Measurements from ENCODE around the gene INPP4B.
"Not testable (repeated sequence)": the region's sequence is repeated elsewhere in the genome, so short reads cannot be mapped to it uniquely, and the experiment has no call there.

Gene INPP4B

DNA sequence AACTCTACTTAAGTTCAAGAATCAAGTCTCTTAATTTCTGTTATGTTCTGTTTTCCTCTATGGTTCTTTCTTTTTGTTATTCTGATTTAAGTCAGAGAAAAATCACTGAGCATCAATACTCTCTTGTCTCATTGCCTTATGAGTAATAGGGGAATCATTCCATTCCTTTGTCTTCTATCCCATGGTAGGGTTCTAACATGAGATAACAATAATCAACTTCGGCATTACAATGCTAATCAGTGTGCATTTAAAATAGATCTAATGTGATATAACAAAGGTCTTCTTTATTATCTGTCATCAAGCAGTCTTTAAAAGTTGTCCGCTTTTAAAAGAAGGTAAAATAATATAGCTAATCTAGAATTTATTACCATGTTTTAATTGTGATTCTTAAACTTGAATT is 762.8 kb downstream of the INPP4B start:
- no peak for DNase-seq (ENCODE audit: low read depth)

- DNase-seq (ENCODE audit: low read depth), result no peak
These were observed 765.1 kb downstream of the INPP4B start for GRCh38 chr4:142081025-142081424.

DNA sequence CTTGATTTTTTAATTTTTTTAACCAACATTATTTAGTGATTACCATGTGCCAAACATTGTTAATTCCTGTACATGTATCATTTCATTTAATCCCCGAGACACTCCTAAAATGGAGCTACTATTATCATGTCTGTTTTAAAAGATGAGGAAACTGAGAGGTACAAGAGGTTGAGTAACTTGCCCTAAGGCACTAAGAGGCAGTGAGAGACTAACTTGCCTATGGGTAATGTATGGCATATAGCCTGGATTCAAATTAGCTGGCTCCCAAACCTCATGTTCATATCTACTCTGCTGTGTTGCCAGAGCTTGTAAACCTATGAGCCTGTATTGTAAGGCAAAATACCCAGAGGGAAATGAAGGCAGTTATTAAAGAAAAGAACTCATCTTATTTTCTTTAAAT is 766.1 kb downstream of the INPP4B start:
- DNase-seq (ENCODE audit: low read depth), result no peak

DNA sequence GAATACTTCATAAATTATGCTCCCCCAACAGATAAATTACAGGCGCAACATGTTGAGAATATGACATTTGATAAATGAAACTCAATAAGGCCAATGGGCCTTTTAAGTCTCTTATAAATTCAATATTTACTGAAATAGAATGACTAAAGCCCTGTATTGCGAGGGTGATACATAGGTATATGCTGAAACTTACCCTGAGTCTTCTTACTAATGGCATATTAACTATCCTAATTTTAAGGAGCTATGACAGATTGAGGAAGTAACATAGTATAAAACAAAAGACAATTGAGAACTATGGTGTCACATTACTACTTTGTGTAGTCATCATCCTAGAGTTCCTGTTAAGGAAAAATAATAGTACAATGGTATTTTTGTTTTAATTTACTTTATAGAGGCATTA is 769.1 kb downstream of the INPP4B start:
- DNase-seq (ENCODE audit: low read depth), result no peak

DNA sequence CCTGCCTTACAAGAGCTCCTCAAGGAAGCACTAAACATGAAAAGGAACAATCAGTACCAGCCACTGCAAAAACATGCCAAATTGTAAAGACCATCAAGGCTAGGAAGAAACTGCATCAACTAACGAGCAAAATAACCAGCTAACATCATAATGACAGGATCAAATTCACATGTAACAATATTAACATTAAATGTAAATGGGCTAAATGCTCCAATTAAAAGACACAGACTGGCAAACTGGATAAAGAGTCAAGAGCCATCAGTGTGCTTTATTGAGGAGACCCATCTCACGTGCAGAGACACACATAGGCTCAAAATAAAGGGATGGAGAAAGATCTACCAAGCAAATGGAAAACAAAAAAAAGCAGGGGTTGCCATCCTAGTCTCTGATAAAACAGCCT is 777.8 kb downstream of the INPP4B start:
- not testable (repeated sequence) for DNase-seq (ENCODE audit: low read depth)

DNA sequence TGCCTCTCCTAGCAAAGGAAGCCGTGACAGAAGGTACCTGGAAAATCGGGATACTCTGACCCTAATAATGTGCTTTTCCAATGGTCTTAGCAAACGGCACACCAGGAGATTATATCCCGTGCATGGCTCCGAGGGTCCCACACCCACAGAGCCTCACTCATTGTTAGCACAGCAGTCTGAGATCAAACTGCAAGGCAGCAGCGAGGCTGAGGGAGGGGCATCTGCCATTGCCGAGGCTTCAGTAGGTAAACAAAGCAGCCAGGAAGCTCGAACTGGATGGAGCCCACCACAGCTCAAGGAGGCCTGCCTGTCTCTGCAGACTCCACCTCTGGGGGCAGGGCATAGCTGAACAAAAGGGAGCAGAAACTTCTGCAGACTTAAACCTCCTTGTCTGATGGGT is 779.5 kb downstream of the INPP4B start:
- not testable (repeated sequence) for DNase-seq (ENCODE audit: low read depth)

- no peak for DNase-seq (ENCODE audit: low read depth)
These were observed 780.9 kb downstream of the INPP4B start for GRCh38 chr4:142065086-142065647.

- no peak for DNase-seq (ENCODE audit: low read depth)
These were observed 781.9 kb downstream of the INPP4B start for GRCh38 chr4:142064181-142064580.

GRCh38 chr4:142045996-142046395 is 800.1 kb downstream of the INPP4B start:
- no peak for DNase-seq (ENCODE audit: low read depth)

- no peak for DNase-seq (ENCODE audit: low read depth)
These were observed 801.8 kb downstream of the INPP4B start for GRCh38 chr4:142044271-142044670.

- peak; percentile 41 for DNase-seq (ENCODE audit: low read depth)
These were observed 802.6 kb downstream of the INPP4B start for GRCh38 chr4:142043509-142043908.

GRCh38 chr4:142041788-142042187 is 804.3 kb downstream of the INPP4B start:
- no peak for DNase-seq (ENCODE audit: low read depth)

DNA sequence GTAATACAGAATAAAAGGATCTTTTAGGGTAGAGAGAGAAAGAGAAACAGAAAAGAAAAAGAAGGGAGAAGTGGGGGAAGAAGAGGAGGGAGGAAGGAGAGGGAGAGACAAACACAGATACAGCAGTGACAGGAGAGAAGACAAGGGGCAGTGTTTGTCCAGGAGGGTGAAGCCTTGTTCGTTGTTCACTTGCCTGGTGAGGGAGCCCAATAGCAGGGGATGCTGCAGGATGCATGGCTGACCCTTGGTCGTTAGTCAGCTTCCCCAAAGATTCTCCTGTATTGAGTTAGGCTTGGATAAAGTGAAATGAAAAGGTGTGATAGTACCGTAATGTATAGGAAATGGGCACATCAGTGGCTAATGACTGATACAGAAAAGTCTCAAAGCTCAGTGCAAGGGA is 806.1 kb downstream of the INPP4B start:
- DNase-seq (ENCODE audit: low read depth), result no peak

DNA sequence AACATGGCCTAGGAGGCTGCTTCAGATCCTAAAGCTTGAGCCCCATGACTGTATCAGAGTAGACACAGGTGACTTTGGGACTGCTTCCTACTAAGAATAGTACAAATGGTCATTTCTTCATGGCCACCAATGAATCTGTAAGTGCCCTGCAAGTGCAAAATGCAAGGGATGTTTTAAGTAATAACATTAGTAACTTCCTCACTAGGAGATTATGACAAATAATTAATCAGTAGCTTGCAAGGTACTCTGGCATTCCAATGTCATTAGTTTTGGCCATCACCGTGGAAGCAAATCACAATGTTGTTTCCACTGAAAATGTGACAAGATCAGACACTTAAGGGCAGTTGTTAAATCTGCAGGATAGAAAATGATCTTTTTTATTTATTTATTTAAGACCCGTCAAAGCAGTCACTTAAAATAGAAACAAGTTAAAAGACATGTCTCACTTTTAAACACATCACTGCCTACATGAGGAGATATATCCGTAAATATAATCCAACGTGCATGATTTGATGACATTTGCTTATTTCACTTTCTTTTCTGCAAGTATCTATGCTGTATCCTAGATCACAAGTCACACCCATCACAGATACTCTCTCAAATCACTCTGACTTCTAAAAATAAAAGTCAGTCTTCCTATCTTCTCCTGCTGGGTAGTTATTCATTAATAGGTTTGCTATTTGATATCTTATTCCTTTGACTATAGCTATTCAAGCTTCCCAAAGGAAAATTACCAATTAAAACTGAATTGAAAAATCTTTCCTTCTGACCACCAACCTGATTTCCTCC is 809.1 kb downstream of the INPP4B start:
- peak; percentile 34 for DNase-seq (ENCODE audit: low read depth)

- DNase-seq (ENCODE audit: low read depth), result no peak
These were observed 810.5 kb downstream of the INPP4B start for GRCh38 chr4:142035566-142035965.

GRCh38 chr4:142034101-142034500 is 812.0 kb downstream of the INPP4B start:
- no peak for DNase-seq (ENCODE audit: low read depth)

- DNase-seq (ENCODE audit: low read depth), result no peak
These were observed 816.1 kb downstream of the INPP4B start for GRCh38 chr4:142030010-142030409.

GRCh38 chr4:142021761-142022160 is 824.3 kb downstream of the INPP4B start:
- DNase-seq (ENCODE audit: low read depth), result no peak

- no peak for DNase-seq (ENCODE audit: low read depth)
These were observed 824.9 kb downstream of the INPP4B start for GRCh38 chr4:142021181-142021580.

- DNase-seq (ENCODE audit: low read depth), result no peak
These were observed 830.1 kb downstream of the INPP4B start for GRCh38 chr4:142016031-142016430.

- DNase-seq (ENCODE audit: low read depth), result no peak
These were observed 836.4 kb downstream of the INPP4B start for GRCh38 chr4:142009751-142010150.

DNA sequence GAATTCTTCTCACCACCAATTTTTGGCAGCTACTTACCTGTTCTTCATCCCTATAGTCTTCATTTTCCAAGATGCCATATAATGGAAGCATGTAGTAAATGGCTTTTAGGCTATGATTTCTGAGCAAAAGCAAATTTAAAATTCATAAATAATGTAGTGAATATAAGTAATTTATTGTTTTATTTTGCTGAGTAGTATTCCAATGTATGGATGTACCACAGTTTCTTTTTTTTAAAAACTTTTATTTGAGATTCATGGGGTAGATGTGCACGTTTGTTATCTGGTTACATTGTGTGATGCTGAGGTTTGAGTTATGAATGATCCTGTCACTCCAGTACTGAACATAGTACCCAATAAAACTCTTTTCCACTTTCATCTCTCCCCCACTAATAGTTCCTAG is 840.6 kb downstream of the INPP4B start:
- DNase-seq (ENCODE audit: low read depth), result no peak

- no peak for DNase-seq (ENCODE audit: low read depth)
These were observed 846.5 kb downstream of the INPP4B start for GRCh38 chr4:141999446-142000143.

All from HS-5 (cell line).